Measurements from ENCODE around the gene C1QTNF3. TPM values are rescaled to one million over a fixed set of nuclear protein-coding genes. Genes with fewer than 3 reads are reported as not detected.

Gene C1QTNF3
- total and polyA plus RNA-seq, 2 of the 8 experiments (the other 6 are each of a cell fraction or from before 2014, with no cell fraction given) = 1.0 to 1.2 TPM

GRCh38 chr5:33978306-33978705 lies 64.7 kb downstream of the C1QTNF3 start (continued):
- TF ChIP-seq, protein P1, sequence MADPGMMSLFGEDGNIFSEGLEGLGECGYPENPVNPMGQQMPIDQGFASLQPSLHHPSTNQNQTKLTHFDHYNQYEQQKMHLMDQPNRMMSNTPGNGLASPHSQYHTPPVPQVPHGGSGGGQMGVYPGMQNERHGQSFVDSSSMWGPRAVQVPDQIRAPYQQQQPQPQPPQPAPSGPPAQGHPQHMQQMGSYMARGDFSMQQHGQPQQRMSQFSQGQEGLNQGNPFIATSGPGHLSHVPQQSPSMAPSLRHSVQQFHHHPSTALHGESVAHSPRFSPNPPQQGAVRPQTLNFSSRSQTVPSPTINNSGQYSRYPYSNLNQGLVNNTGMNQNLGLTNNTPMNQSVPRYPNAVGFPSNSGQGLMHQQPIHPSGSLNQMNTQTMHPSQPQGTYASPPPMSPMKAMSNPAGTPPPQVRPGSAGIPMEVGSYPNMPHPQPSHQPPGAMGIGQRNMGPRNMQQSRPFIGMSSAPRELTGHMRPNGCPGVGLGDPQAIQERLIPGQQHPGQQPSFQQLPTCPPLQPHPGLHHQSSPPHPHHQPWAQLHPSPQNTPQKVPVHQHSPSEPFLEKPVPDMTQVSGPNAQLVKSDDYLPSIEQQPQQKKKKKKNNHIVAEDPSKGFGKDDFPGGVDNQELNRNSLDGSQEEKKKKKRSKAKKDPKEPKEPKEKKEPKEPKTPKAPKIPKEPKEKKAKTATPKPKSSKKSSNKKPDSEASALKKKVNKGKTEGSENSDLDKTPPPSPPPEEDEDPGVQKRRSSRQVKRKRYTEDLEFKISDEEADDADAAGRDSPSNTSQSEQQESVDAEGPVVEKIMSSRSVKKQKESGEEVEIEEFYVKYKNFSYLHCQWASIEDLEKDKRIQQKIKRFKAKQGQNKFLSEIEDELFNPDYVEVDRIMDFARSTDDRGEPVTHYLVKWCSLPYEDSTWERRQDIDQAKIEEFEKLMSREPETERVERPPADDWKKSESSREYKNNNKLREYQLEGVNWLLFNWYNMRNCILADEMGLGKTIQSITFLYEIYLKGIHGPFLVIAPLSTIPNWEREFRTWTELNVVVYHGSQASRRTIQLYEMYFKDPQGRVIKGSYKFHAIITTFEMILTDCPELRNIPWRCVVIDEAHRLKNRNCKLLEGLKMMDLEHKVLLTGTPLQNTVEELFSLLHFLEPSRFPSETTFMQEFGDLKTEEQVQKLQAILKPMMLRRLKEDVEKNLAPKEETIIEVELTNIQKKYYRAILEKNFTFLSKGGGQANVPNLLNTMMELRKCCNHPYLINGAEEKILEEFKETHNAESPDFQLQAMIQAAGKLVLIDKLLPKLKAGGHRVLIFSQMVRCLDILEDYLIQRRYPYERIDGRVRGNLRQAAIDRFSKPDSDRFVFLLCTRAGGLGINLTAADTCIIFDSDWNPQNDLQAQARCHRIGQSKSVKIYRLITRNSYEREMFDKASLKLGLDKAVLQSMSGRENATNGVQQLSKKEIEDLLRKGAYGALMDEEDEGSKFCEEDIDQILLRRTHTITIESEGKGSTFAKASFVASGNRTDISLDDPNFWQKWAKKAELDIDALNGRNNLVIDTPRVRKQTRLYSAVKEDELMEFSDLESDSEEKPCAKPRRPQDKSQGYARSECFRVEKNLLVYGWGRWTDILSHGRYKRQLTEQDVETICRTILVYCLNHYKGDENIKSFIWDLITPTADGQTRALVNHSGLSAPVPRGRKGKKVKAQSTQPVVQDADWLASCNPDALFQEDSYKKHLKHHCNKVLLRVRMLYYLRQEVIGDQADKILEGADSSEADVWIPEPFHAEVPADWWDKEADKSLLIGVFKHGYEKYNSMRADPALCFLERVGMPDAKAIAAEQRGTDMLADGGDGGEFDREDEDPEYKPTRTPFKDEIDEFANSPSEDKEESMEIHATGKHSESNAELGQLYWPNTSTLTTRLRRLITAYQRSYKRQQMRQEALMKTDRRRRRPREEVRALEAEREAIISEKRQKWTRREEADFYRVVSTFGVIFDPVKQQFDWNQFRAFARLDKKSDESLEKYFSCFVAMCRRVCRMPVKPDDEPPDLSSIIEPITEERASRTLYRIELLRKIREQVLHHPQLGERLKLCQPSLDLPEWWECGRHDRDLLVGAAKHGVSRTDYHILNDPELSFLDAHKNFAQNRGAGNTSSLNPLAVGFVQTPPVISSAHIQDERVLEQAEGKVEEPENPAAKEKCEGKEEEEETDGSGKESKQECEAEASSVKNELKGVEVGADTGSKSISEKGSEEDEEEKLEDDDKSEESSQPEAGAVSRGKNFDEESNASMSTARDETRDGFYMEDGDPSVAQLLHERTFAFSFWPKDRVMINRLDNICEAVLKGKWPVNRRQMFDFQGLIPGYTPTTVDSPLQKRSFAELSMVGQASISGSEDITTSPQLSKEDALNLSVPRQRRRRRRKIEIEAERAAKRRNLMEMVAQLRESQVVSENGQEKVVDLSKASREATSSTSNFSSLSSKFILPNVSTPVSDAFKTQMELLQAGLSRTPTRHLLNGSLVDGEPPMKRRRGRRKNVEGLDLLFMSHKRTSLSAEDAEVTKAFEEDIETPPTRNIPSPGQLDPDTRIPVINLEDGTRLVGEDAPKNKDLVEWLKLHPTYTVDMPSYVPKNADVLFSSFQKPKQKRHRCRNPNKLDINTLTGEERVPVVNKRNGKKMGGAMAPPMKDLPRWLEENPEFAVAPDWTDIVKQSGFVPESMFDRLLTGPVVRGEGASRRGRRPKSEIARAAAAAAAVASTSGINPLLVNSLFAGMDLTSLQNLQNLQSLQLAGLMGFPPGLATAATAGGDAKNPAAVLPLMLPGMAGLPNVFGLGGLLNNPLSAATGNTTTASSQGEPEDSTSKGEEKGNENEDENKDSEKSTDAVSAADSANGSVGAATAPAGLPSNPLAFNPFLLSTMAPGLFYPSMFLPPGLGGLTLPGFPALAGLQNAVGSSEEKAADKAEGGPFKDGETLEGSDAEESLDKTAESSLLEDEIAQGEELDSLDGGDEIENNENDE (IDR thresholded peaks at IDR 0.05; ENCODE audit: insufficient replicate concordance, low read length) = peak; percentile 60
- TF ChIP-seq SUZ12 (IDR thresholded peaks at IDR 0.05; ENCODE audit: low read length) (no peak), ZNF274 (IDR thresholded peaks at IDR 0.05; ENCODE audit: borderline replicate concordance, extremely low read depth, low read length) (no peak), KDM4A (IDR thresholded peaks at IDR 0.05; ENCODE audit: low read depth, low read length, severe bottlenecking) (no peak), POU5F1 (IDR thresholded peaks at IDR 0.05; ENCODE audit: low read depth, low read length) (no peak), CHD2 (IDR thresholded peaks at IDR 0.05; ENCODE audit: low read length) (no peak)
